Heart right ventricle (tissue), 16 donors: ENCODE data around the gene TPM2. TPM values are rescaled to one million over a fixed set of nuclear protein-coding genes. Genes with fewer than 3 reads are reported as not detected.
"Not testable (repeated sequence)": the region's sequence is repeated elsewhere in the genome, so short reads cannot be mapped to it uniquely, and the experiment has no call there.

Experiments used
- ATAC-seq, 8 donors: fragments of 200-7000 bp; cut with Tn5 transposase; one replicate each; pipeline ENCODE4 v1.9.1; 2020; ENCODE audit warnings: mild to moderate bottlenecking in 8 of 8, moderate library complexity in 8 of 8, moderate number of reproducible peaks in 1 of 8
- DNase-seq, 2 donors: peaks; one replicate each; pipeline ENCODE4 v3.0.0-alpha.2; 2020
- H3K27ac ChIP-seq, 10 donors: fragments of 200-600 bp; sonication (generic) in 2 of 10; one replicate each; pipeline versions ENCODE4 v1.5.0 to v1.8.0; 2020 to 2022; ENCODE audit warnings: mild to moderate bottlenecking in 3 of 10
- H3K27me3 ChIP-seq, 7 donors: fragments of 200-600 bp; one replicate each; pipeline ENCODE4 v1.8.0; 2021 to 2022; ENCODE audit warnings: mild to moderate bottlenecking in 2 of 7
- H3K36me3 ChIP-seq, 9 donors: fragments of 200-600 bp; sonication (generic) in 1 of 9; one replicate each; pipeline versions ENCODE4 v1.5.0 to v1.8.0; 2020 to 2022; ENCODE audit warnings: mild to moderate bottlenecking in 2 of 9
- H3K4me1 ChIP-seq, 9 donors: fragments of 200-600 bp; sonication (generic) in 1 of 9; one replicate each; pipeline versions ENCODE4 v1.5.0 to v1.8.0; 2020 to 2022; ENCODE audit warnings: mild to moderate bottlenecking in 4 of 9
- H3K4me3 ChIP-seq, 10 donors: fragments of 200-600 bp; sonication (generic) in 2 of 10; one replicate each; pipeline versions ENCODE4 v1.5.0 to v1.8.0; 2020 to 2022; ENCODE audit warnings: mild to moderate bottlenecking in 7 of 10, moderate library complexity in 2 of 10
- H3K9me3 ChIP-seq, 11 donors: fragments of 200-600 bp in 10 of 11; sonication (generic) in 2 of 11; one replicate each; pipeline versions ENCODE4 v1.5.0 to v1.8.0; 2013 to 2022; ENCODE audit warnings: mild to moderate bottlenecking in 2 of 11, control low read depth in 1 of 11, moderate library complexity in 1 of 11
- CTCF ChIP-seq, 9 donors: fragments of 200-600 bp; sonication (generic) in 2 of 9; IDR thresholded peaks; one replicate each; pipeline versions ENCODE4 v1.5.0 to v1.8.0; 2021 to 2022; ENCODE audit warnings: antibody characterized with exemption in 9 of 9, mild to moderate bottlenecking in 5 of 9, moderate library complexity in 1 of 9
- WGBS, 2 donors: extraction: QIAGEN DNeasy Blood & Tissue Kit; methylation state at CpG; one replicate each; pipeline ENCODE4 v1.1.7; 2013; ENCODE audit warnings: inconsistent platforms in 1 of 2; 5-methylcytosine and 5-hydroxymethylcytosine counted together
- intact Hi-C, 10 donors: fragments of 100-400 bp; cut with DNase I; formaldehyde crosslinking; loops; one replicate each; pipeline versions ENCODE4 v1.11.1 to v1.14.2; 2022
- polyA plus RNA-seq, 2 donors: library from polyadenylated mRNA; stranded (reverse); fragments of 200-250 nt; gene quantifications; one replicate each; pipeline ENCODE4 v1.2.3, GENCODE V29; 2013
- total RNA-seq, 10 donors: library from RNA; stranded (reverse); fragmentation: NEBNext Ultra II Directional in 3 of 10; extraction: Animal tissue kit (Norgen Biotek cat#: 25700) in 3 of 10; gene quantifications; one replicate each; pipeline versions ENCODE4 v1.2.1 to v1.2.4, GENCODE V29; 2021 to 2023
- donor health status: Arrhythmogenic right ventricular cardiomyopathy.
- donor health status: ischemic (EF 13 %, LVEDD 7.1; RV severe dilation, severe dysfunction).
- donor health status: healthy with polysubstance abuse.
- donor health status: DM: no; HTN: yes; CAD: no.
- donor health status: DM: no; HTN: no; CAD: no.
- donor health status: ischemic (EF 25% LVEDD 6.9; RV normal size, moderate dysfunction).
- donor health status: ischemic (EF 25% LVEDD 5.7; RV mildly dilated, moderate dysfunction).
- donor health status: healthy.
- donor health status: DM: yes; HTN: yes; CAD: no.
- donor health status: Ischemic cardiomyopathy.
- donor health status: ischemic (EF 35%, LVEDD 5.7; RV mildly dilated, moderate dysfunction).
- donor health status: nonischemic (EF 11% LVEDD 7.7; RV severe dilation, severe dysfunction).
- donor health status: DM: yes; HTN: yes; CAD: no.
- donor health status: PGD.
- donor health status: ischemic (EF 29% LVEDD 5.4; RV normal size, mild dysfunction).
- donor health status: nonischemic (EF 23%, LVEDD 6.1; RV moderate dilation, normal function).

TPM2 gene
- total and polyA plus RNA-seq, 12 donors, result 548 to 1,940 (median 784) TPM

- WGBS, 2 donors, result 0% methylated on average over 58 of the region's 58 CpGs
- no peaks in the 10 kb centered on the region for H3K9me3 ChIP-seq
- intact Hi-C loops, result loop anchor here in 6 of 10 donors (2.0 to 10.0 kb wide), 6 partner anchors 39 to 238 kb away; partner anchors contain the start of genes TESK1 (in 4 of the 6) and MSMP (in 1 of the 6)
- no peaks in the 10 kb centered on the region for H3K36me3 ChIP-seq
- peak; percentile 95 to 97 (median 96) for ATAC-seq
- no peaks in the 10 kb centered on the region for H3K27me3 ChIP-seq
- peaks cover 0 to 73% (median 12%) of the 10 kb centered on the region in 9 donors for H3K4me1 ChIP-seq
- H3K4me3 ChIP-seq, result peak overlapping the region; percentile 43 to 75 (median 66)
- TF ChIP-seq CTCF (IDR thresholded peaks at IDR 0.05), result peak; percentile 86 to 99 (median 96)
- DNase-seq, result peak; percentile 93 to 94
- H3K27ac ChIP-seq, result peak overlapping the region; percentile 71 to 95 (median 82)
Measured at GRCh38 chr9:35646533-35647265, 43.0 kb downstream of the TPM2 start.

- TF ChIP-seq CTCF (IDR thresholded peaks at IDR 0.05), result no peak
- no peak for DNase-seq
- no peaks in the 10 kb centered on the region for H3K36me3 ChIP-seq
- peak overlapping the region; percentile 43 to 75 (median 66) for H3K4me3 ChIP-seq
- WGBS, 2 donors, result 2 to 3% methylated on average over 11 of the region's 11 CpGs
- H3K9me3 ChIP-seq, result no peaks in the 10 kb centered on the region
- ATAC-seq, result peak; percentile 5 to 50 (median 32)
- H3K27me3 ChIP-seq, result no peaks in the 10 kb centered on the region
- H3K27ac ChIP-seq, result peak overlapping the region; percentile 71 to 95 (median 82)
- intact Hi-C loops, result loop anchor here in 6 of 10 donors (2.0 to 10.0 kb wide), 6 partner anchors 39 to 239 kb away; partner anchors contain the start of genes TESK1 (in 4 of the 6) and MSMP (in 1 of the 6)
- H3K4me1 ChIP-seq, result peaks cover 0 to 78% (median 12%) of the 10 kb centered on the region in 9 donors
Measured at GRCh38 chr9:35646153-35646532, 43.6 kb downstream of the TPM2 start.

GRCh38 chr9:35645736-35646135 is 44.0 kb downstream of the TPM2 start:
- not testable (repeated sequence) for H3K36me3 ChIP-seq, ATAC-seq, H3K9me3 ChIP-seq, H3K27me3 ChIP-seq, DNase-seq
- H3K4me1 ChIP-seq, result peaks cover 0 to 80% (median 12%) of the 10 kb centered on the region in 9 donors
- intact Hi-C loops, result loop anchor here in 6 of 10 donors (2.0 to 10.0 kb wide), 6 partner anchors 38 to 239 kb away; partner anchors contain the start of genes TESK1 (in 4 of the 6) and MSMP (in 1 of the 6)
- 57% methylated on average over 10 of the region's 10 CpGs for WGBS, 2 donors
- peak overlapping the region in 7 of 10 donors; percentile 80 to 95 (median 86) for H3K27ac ChIP-seq
- peak overlapping the region in 9 of 10 donors; percentile 43 to 75 (median 67) for H3K4me3 ChIP-seq

- H3K9me3 ChIP-seq, result no peaks in the 10 kb centered on the region
- 95 to 96% methylated on average over 12 of the region's 12 CpGs for WGBS, 2 donors
- TF ChIP-seq CTCF (IDR thresholded peaks at IDR 0.05), result no peak
Measured at GRCh38 chr9:35643046-35643445, 46.7 kb downstream of the TPM2 start.

GRCh38 chr9:35641478-35641877 is 48.2 kb downstream of the TPM2 start:
- not testable (repeated sequence) for DNase-seq, H3K36me3 ChIP-seq, H3K27me3 ChIP-seq, H3K4me3 ChIP-seq, ATAC-seq, H3K9me3 ChIP-seq
- Histone ChIP-seq H3K27ac (peak overlapping the region in 1 of 10 donors; percentile 62), H3K4me1 (peaks cover 0 to 74% (median 3%) of the 10 kb centered on the region in 9 donors)
- 84 to 88% methylated on average over 3 of the region's 3 CpGs for WGBS, 2 donors
- intact Hi-C loops, result loop anchor here in 2 of 10 donors (10.0 kb wide), 2 partner anchors 113 to 243 kb away; partner anchors contain the start of gene MSMP (in 1 of the 2)

More at GRCh38 chr9:35643046-35643445, 46.7 kb downstream of the TPM2 start:
- peaks cover 0 to 74% (median 7%) of the 10 kb centered on the region in 9 donors for H3K4me1 ChIP-seq
- no peaks in the 10 kb centered on the region for H3K36me3 ChIP-seq
- ATAC-seq (no peak), DNase-seq (no peak)
- no peak overlapping the region for H3K4me3 ChIP-seq
- intact Hi-C loops, result loop anchor here in 2 of 10 donors (10.0 kb wide), 2 partner anchors 112 to 242 kb away; partner anchors contain the start of gene MSMP (in 1 of the 2)
- no peaks in the 10 kb centered on the region for H3K27me3 ChIP-seq
- H3K27ac ChIP-seq, result no peak overlapping the region

GRCh38 chr9:35640431-35640830 is 49.3 kb downstream of the TPM2 start:
- DNase-seq, H3K36me3 ChIP-seq, H3K9me3 ChIP-seq, ATAC-seq, H3K27ac ChIP-seq, H3K27me3 ChIP-seq, H3K4me3 ChIP-seq: not testable (repeated sequence)
- intact Hi-C loops, result loop anchor here in 2 of 10 donors (10.0 kb wide), 2 partner anchors 114 to 244 kb away; partner anchors contain the start of gene MSMP (in 1 of the 2)
- 97 to 98% methylated on average over 14 to 15 of the region's 15 CpGs for WGBS, 2 donors
- H3K4me1 ChIP-seq, result peaks cover 0 to 74% (median 0%) of the 10 kb centered on the region in 9 donors
